ENCODE data around the gene SUMF2. TPM values are rescaled to one million over a fixed set of nuclear protein-coding genes. Genes with fewer than 3 reads are reported as not detected.

The SUMF2 gene
- total RNA-seq (2016; rRNA removed; fragmentation: Illumina TruSeq; extraction: Trizol) (22.4 and 54.4 TPM in 2 replicates), polyA plus RNA-seq (2011; rRNA removed) (48.0 and 48.9 TPM in 2 replicates), polyA minus RNA-seq (2011; rRNA and poly(A)+ RNA removed; ENCODE audit: low replicate concordance) (55.3 and 78.5 TPM in 2 replicates), Bru-seq, nascent RNA (percentile 60 among the genes with signal in this experiment), BruChase-seq, experiment 1, labeled RNA remaining after a 6-hour chase (percentile 60 among the genes with signal in this experiment), BruChase-seq, experiment 2, labeled RNA remaining after a 2-hour chase (percentile 55 among the genes with signal in this experiment)
- total RNA-seq (2016; cell fraction: cytosol; rRNA removed; fragmentation: Illumina TruSeq; extraction: Trizol; ENCODE audit: low read depth), result 12.4 and 13.6 TPM in 2 replicates
- total RNA-seq (2016; cell fraction: insoluble cytoplasmic fraction; rRNA removed; fragmentation: Illumina TruSeq; extraction: Trizol), result 20.6 and 54.0 TPM in 2 replicates
- 25.2 and 28.6 TPM in 2 replicates for total RNA-seq (2016; cell fraction: membrane; rRNA removed; fragmentation: Illumina TruSeq; extraction: Trizol)
- 45.2 and 49.4 TPM in 2 replicates for total RNA-seq (2016; cell fraction: nucleus; rRNA removed; fragmentation: Illumina TruSeq; extraction: Trizol)
- polyA plus RNA-seq (2011; cell fraction: cytosol; rRNA removed), result 37.0 and 44.8 TPM in 2 replicates
- polyA plus RNA-seq (2011; cell fraction: nucleus; rRNA removed), result 132 and 139 TPM in 2 replicates
- polyA plus RNA-seq (2012), result 47.6 and 52.3 TPM in 2 replicates
- polyA plus RNA-seq (2016; cell fraction: cytosol; fragmentation: Illumina TruSeq; extraction: Trizol; ENCODE audit: low read depth), result 10.5 and 10.7 TPM in 2 replicates
- 15.4 and 19.0 TPM in 2 replicates for polyA plus RNA-seq (2016; cell fraction: insoluble cytoplasmic fraction; fragmentation: Illumina TruSeq; extraction: Trizol; ENCODE audit: low read depth)
- 16.9 and 18.1 TPM in 2 replicates for polyA plus RNA-seq (2016; cell fraction: membrane; fragmentation: Illumina TruSeq; extraction: Trizol; ENCODE audit: low read depth)
- 77.0 and 78.6 TPM in 2 replicates for polyA plus RNA-seq (2016; cell fraction: nucleus; fragmentation: Illumina TruSeq; extraction: Trizol; ENCODE audit: insufficient read depth, low read depth)
- 28.3 and 29.1 TPM in 2 replicates for polyA minus RNA-seq (2011; cell fraction: cytosol; rRNA and poly(A)+ RNA removed)
- polyA minus RNA-seq (2011; cell fraction: nucleus; rRNA and poly(A)+ RNA removed), result 40.4 and 52.2 TPM in 2 replicates
- long read RNA-seq, experiment 1, transcript SUMF2-208 (9 exons, 2,052 nt), result major isoform, 31 of 74 reads
- long read RNA-seq, experiment 1, partial matches to known transcripts, result 4 of 74 reads
- long read RNA-seq, experiment 1, other reads (novel, unspliced or antisense), result 29 of 74 reads
- long read RNA-seq, experiment 2, transcript SUMF2-208 (9 exons, 2,052 nt), result major isoform, 33 of 92 reads
- long read RNA-seq, experiment 2, partial matches to known transcripts, result 8 of 92 reads
- long read RNA-seq, experiment 2, other reads (novel, unspliced or antisense), result 47 of 92 reads

- in situ Hi-C loops (cut with HindIII; ENCODE audit: extremely low pct_ligation_motif_present, low pct_unique_long_range_greater_than_20kb) (no loop called here), intact Hi-C loops (cut with micrococcal nuclease; ENCODE audit: unreplicated experiment) (loop anchor here (2.0 kb wide), 1 partner anchor 35 kb away; no protein-coding TSS in a partner anchor)
- ChIA-PET POLR2A (interaction anchor here (0.8 to 6.7 kb wide), 13 partner anchors 9 to 100 kb away, joined by 3 to 144 read pairs (median 9); partner anchors contain the start of genes CCT6A, CHCHD2, NIPSNAP2 and PSPH), CTCF (ENCODE audit: low intra/inter-chr PET ratio, low total read pairs) (interaction anchor here (1.9 kb wide), 1 partner anchor 31 kb away, joined by 5 read pairs; no protein-coding TSS in a partner anchor)
- H2AFZ ChIP-seq (ENCODE audit: low read length), result no peak within 1 kb of the TSS
- H3K27ac ChIP-seq (ENCODE audit: extremely low read length, insufficient read depth, low read length), result peak within 1 kb of the TSS; percentile 90
- H3K27me3 ChIP-seq (ENCODE audit: control insufficient read depth in 1 of 2, insufficient read depth in 2 of 2, low read length in 2 of 2), result no peaks in the 10 kb centered on the region
- no TSS peak for BruUV-seq (replicated peaks)
- peak; percentile 97 for ATAC-seq
- peak within 1 kb of the TSS; percentile 89 for H3K9ac ChIP-seq (ENCODE audit: insufficient read depth, low read depth, low read length)
- H3K79me2 ChIP-seq (ENCODE audit: insufficient read depth, low read length), result peaks cover 5% of the 10 kb centered on the region
- H4K20me1 ChIP-seq (ENCODE audit: insufficient read depth, low read length), result peaks cover 4% of the 10 kb centered on the region; the same call in 1 of the 2 replicates
- peak; percentile 8 for FAIRE-seq
- H3K36me3 ChIP-seq (replicated peaks in 1 of 2; ENCODE audit: control insufficient read depth in 1 of 2, insufficient read depth in 2 of 2, low read length in 2 of 2), result peaks cover 3 to 29% of the 10 kb centered on the region in 2 experiments
- WGBS (ENCODE audit: low lambda C conversion rate), result 4% methylated on average over 22 of the region's 49 CpGs
- H3K4me2 ChIP-seq (ENCODE audit: low read depth, low read length), result peak within 1 kb of the TSS; percentile 86
- H3K9me3 ChIP-seq (ENCODE audit: low read length), result no peaks in the 10 kb centered on the region
- H3K4me3 ChIP-seq (replicated peaks in 1 of 3; ENCODE audit: insufficient read depth in 1 of 3, low read depth in 2 of 3, low read length in 3 of 3), result peak within 1 kb of the TSS; percentile 59 to 91 (median 79); a peak in 5 of 6 replicates
- DNase-seq (ENCODE audit: low spot score), result peak; percentile 83
- H3K4me1 ChIP-seq (ENCODE audit: insufficient read depth, low read length), result peaks cover 63% of the 10 kb centered on the region
- TF ChIP-seq, protein P1, sequence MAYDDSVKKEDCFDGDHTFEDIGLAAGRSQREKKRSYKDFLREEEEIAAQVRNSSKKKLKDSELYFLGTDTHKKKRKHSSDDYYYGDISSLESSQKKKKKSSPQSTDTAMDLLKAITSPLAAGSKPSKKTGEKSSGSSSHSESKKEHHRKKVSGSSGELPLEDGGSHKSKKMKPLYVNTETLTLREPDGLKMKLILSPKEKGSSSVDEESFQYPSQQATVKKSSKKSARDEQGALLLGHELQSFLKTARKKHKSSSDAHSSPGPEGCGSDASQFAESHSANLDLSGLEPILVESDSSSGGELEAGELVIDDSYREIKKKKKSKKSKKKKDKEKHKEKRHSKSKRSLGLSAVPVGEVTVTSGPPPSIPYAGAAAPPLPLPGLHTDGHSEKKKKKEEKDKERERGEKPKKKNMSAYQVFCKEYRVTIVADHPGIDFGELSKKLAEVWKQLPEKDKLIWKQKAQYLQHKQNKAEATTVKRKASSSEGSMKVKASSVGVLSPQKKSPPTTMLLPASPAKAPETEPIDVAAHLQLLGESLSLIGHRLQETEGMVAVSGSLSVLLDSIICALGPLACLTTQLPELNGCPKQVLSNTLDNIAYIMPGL (CRISPR knock-in tag; IDR thresholded peaks at IDR 0.05; ENCODE audit: borderline replicate concordance in 1 of 2, low read depth in 1 of 2), result peak; percentile 63 to 70; a peak in 3 of 4 replicates
- TF ChIP-seq, protein P2, sequence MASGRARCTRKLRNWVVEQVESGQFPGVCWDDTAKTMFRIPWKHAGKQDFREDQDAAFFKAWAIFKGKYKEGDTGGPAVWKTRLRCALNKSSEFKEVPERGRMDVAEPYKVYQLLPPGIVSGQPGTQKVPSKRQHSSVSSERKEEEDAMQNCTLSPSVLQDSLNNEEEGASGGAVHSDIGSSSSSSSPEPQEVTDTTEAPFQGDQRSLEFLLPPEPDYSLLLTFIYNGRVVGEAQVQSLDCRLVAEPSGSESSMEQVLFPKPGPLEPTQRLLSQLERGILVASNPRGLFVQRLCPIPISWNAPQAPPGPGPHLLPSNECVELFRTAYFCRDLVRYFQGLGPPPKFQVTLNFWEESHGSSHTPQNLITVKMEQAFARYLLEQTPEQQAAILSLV (CRISPR knock-in tag; IDR thresholded peaks at IDR 0.05; ENCODE audit: borderline replicate concordance), result peak; percentile 79
- TF ChIP-seq ZNF768 (CRISPR knock-in tag; IDR thresholded peaks at IDR 0.05) (peak; percentile 69; the same call in 1 of the 2 replicates), HDAC1 (CRISPR knock-in tag; IDR thresholded peaks at IDR 0.05) (peak; percentile 77), SMYD3 (CRISPR knock-in tag; IDR thresholded peaks at IDR 0.05) (no peak), FOXM1 (CRISPR knock-in tag; IDR thresholded peaks at IDR 0.05) (no peak), JUND (CRISPR knock-in tag; IDR thresholded peaks at IDR 0.05) (no peak), HMG20A (CRISPR knock-in tag; IDR thresholded peaks at IDR 0.05; ENCODE audit: borderline replicate concordance) (no peak), BRCA1 (CRISPR knock-in tag; IDR thresholded peaks at IDR 0.05) (peak; percentile 88; the same call in 1 of the 2 replicates), MLLT10 (CRISPR knock-in tag; IDR thresholded peaks at IDR 0.05) (no peak), ZNF652 (CRISPR knock-in tag; IDR thresholded peaks at IDR 0.05; ENCODE audit: borderline replicate concordance, low read depth) (no peak), GATAD1 (CRISPR knock-in tag; IDR thresholded peaks at IDR 0.05) (peak; percentile 68), FLYWCH1 (CRISPR knock-in tag; IDR thresholded peaks at IDR 0.05) (no peak)
- TF ChIP-seq, protein P3, sequence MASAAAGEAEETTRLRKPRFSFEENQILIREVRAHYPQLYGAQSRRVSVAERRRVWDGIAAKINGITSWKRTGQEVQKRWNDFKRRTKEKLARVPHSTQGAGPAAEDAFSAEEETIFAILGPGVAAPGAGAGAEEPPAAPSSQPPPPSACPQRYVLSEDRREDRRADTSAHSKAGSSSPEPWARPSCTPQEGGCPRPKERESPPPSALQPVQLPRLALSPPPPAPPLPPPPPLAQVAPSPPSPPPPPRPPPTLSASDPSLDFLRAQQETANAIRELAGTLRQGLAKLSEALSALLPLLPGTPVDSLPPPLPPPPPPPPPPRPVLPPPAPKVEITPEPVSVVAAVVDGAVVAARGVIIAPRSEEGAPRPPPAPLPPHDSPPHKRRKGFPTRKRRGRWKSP (CRISPR knock-in tag; IDR thresholded peaks at IDR 0.05), result peak; percentile 79
Observed at GRCh38 chr7:56063882-56064625, at the start of gene SUMF2. Gene SUMF2, plus strand, starts transcription at chr7:56064286. Its CDS starts 26 bp downstream, at chr7:56064312.

Measured in HepG2 (cell line).